ENCODE results near the gene CDK19.

Gene CDK19

DNA sequence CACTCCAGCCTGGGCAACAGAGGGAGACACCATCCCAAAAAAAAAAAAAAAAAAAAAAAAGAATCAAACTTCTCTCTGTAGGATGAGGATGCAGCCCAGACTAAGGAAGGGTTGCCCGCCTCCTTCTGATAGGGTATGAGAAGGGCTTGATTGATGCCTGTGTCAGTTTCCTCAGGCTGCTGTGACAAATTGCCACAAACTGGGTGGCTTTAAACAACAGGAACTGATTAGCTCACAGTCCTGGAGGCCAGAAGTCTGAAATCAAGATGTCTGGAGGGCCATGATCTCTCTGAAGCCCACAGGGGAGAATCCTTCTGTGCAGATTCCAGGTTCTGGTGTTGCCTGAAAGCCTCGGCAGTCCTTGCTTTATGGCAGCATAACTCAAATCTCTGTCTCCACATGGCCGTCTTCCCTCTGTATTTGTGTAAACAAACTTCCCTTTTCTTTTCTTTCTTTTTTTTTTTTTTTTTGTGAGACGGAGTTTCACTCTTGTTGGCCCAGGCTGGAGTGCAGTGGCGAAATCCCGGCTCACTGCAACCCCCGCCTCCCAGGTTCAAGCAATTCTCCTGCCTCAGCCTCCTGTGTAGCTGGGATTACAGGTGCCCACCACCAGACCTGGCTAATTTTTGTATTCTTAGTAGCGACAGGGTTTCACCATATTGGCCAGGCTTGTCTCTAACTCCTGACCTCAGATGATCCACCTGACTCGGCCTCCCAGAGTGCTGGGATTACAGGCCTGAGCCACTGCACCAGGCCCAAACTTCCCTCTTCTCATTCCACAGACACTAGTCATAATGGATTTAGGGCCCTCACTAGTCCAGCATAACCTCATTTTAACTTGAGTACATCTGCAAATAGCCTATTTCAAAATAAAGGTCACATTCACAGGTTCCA, 11.2 kb upstream of the CDK19 start:
- Histone ChIP-seq H3K36me3 (ENCODE audit: low read depth) (no peaks in the 10 kb centered on the region), H3K4me3 (ENCODE audit: severe bottlenecking) (no peak overlapping the region), H3K27me3 (ENCODE audit: insufficient read depth, poor library complexity, severe bottlenecking) (no peaks in the 10 kb centered on the region), H3K27ac (ENCODE audit: poor library complexity, severe bottlenecking) (no peak overlapping the region), H3K9me3 (ENCODE audit: severe bottlenecking) (no peaks in the 10 kb centered on the region), H3K4me1 (ENCODE audit: insufficient read depth, poor library complexity, severe bottlenecking) (no peaks in the 10 kb centered on the region)
- no peak for DNase-seq (ENCODE audit: low spot score)
- TF ChIP-seq, protein P1, sequence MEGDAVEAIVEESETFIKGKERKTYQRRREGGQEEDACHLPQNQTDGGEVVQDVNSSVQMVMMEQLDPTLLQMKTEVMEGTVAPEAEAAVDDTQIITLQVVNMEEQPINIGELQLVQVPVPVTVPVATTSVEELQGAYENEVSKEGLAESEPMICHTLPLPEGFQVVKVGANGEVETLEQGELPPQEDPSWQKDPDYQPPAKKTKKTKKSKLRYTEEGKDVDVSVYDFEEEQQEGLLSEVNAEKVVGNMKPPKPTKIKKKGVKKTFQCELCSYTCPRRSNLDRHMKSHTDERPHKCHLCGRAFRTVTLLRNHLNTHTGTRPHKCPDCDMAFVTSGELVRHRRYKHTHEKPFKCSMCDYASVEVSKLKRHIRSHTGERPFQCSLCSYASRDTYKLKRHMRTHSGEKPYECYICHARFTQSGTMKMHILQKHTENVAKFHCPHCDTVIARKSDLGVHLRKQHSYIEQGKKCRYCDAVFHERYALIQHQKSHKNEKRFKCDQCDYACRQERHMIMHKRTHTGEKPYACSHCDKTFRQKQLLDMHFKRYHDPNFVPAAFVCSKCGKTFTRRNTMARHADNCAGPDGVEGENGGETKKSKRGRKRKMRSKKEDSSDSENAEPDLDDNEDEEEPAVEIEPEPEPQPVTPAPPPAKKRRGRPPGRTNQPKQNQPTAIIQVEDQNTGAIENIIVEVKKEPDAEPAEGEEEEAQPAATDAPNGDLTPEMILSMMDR (IDR thresholded peaks at IDR 0.05; ENCODE audit: poor library complexity, severe bottlenecking): no peak
- ATAC-seq (ENCODE audit: low read depth): 0 out of 3 replicates have a peak, but pooled peaks have one; percentile 51

DNA sequence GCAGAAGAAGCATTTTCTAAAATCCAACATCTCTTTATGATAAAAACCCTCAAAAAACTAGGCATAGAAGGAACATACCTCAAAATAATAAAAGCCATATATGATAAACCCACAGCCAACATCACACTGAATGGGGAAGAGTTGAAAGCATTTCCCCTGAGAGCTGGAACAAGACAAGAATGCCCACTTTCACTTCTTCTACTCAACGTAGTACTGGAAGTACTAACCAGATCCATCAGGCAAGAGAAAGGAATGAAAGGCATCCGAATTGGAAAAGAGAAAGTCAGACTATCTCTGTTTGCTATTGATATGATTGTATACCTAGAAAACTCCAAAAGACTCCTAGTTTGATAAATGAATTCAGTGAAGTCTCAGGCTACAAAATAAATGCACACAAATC, 7.9 kb upstream of the CDK19 start:
- Histone ChIP-seq H3K4me3 (ENCODE audit: severe bottlenecking) (no peak overlapping the region), H3K27me3 (ENCODE audit: insufficient read depth, poor library complexity, severe bottlenecking) (no peaks in the 10 kb centered on the region), H3K27ac (ENCODE audit: poor library complexity, severe bottlenecking) (no peak overlapping the region), H3K36me3 (ENCODE audit: low read depth) (no peaks in the 10 kb centered on the region), H3K9me3 (ENCODE audit: severe bottlenecking) (no peaks in the 10 kb centered on the region), H3K4me1 (ENCODE audit: insufficient read depth, poor library complexity, severe bottlenecking) (no peaks in the 10 kb centered on the region)
- DNase-seq (ENCODE audit: low spot score) (no peak), ATAC-seq (ENCODE audit: low read depth) (no peak)
- TF ChIP-seq, protein P1 (IDR thresholded peaks at IDR 0.05; ENCODE audit: poor library complexity, severe bottlenecking): no peak

DNA sequence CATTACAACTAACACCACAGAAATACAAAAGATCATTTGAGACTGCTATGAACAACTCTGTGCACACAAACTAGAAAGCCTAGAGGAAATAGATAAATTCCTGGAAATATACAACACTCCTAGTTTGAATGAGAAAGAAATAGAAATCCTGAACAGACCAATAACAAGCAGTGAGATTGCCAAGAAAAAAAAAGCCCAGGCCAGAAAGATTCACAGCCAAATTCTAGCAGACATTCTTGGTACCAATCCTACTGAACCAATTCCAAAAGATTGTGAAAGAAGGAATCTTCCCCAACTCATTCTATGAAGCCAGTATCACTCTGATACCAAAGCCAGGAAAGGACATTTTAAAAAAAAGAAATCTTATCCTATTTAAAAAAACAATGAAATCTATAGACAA, 7.0 kb upstream of the CDK19 start:
- TF ChIP-seq, protein P1 (IDR thresholded peaks at IDR 0.05; ENCODE audit: poor library complexity, severe bottlenecking): no peak
- H3K27me3 ChIP-seq (ENCODE audit: insufficient read depth, poor library complexity, severe bottlenecking): no peaks in the 10 kb centered on the region
- no peaks in the 10 kb centered on the region for H3K36me3 ChIP-seq (ENCODE audit: low read depth)
- H3K4me1 ChIP-seq (ENCODE audit: insufficient read depth, poor library complexity, severe bottlenecking): peaks cover 7% of the 10 kb centered on the region
- no peak overlapping the region for H3K27ac ChIP-seq (ENCODE audit: poor library complexity, severe bottlenecking)
- DNase-seq (ENCODE audit: low spot score) (no peak), ATAC-seq (ENCODE audit: low read depth) (no peak)
- no peak overlapping the region for H3K4me3 ChIP-seq (ENCODE audit: severe bottlenecking)
- H3K9me3 ChIP-seq (ENCODE audit: severe bottlenecking): no peaks in the 10 kb centered on the region

DNA sequence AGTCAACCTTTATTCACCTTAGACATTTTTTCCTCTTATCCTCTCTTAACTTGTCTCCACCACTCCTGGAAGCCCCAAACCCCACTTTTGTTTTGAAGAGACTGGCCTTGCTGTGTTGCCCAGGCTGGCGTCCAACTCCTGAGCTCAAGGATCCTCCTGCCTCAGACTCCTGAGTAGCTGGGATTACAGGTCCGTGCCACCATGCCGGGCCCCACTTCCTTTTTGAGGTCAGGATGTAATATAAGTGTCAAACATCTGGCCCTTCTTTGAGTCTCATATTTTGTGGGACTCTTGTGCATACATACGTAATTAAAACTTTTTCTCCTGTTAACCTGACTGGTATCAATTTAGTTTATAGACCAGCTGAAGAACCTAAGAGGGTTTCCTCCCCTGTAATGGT, 1.4 kb upstream of the CDK19 start:
- Histone ChIP-seq H3K36me3 (ENCODE audit: low read depth) (no peaks in the 10 kb centered on the region), H3K27ac (ENCODE audit: poor library complexity, severe bottlenecking) (peak overlapping the region; percentile 64), H3K4me1 (ENCODE audit: insufficient read depth, poor library complexity, severe bottlenecking) (peaks cover 15% of the 10 kb centered on the region), H3K4me3 (ENCODE audit: severe bottlenecking) (no peak overlapping the region), H3K27me3 (ENCODE audit: insufficient read depth, poor library complexity, severe bottlenecking) (no peaks in the 10 kb centered on the region), H3K9me3 (ENCODE audit: severe bottlenecking) (no peaks in the 10 kb centered on the region)
- DNase-seq (ENCODE audit: low spot score) (no peak), ATAC-seq (ENCODE audit: low read depth) (no peak)
- TF ChIP-seq, protein P1 (IDR thresholded peaks at IDR 0.05; ENCODE audit: poor library complexity, severe bottlenecking): no peak

DNA sequence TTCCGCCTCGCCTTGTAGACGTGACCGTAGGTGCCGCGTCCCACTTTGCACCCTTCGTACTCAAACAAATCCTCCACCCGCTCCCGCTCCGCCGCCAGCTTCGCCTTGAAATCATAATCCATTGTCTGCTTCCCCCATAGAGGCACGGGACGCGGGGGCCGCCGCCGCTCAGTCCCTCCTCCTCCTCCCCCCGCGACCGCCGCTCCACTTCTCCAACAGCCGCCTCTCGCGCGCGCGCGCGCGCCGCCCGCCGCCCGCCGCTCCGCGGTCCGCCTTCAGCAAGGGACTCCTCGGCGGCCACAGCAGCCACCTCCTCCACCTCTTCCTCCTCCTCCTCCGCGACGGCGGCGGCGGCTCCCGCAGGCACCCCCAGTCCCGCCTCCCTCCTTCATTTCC, 256 bp downstream of the CDK19 start:
- DNase-seq (ENCODE audit: low spot score): peak; percentile 52
- H3K4me1 ChIP-seq (ENCODE audit: insufficient read depth, poor library complexity, severe bottlenecking): peaks cover 15% of the 10 kb centered on the region
- H3K9me3 ChIP-seq (ENCODE audit: severe bottlenecking): no peaks in the 10 kb centered on the region
- no peaks in the 10 kb centered on the region for H3K36me3 ChIP-seq (ENCODE audit: low read depth)
- H3K27ac ChIP-seq (ENCODE audit: poor library complexity, severe bottlenecking): peak overlapping the region; percentile 64
- H3K27me3 ChIP-seq (ENCODE audit: insufficient read depth, poor library complexity, severe bottlenecking): no peaks in the 10 kb centered on the region
- peak overlapping the region; percentile 55 for H3K4me3 ChIP-seq (ENCODE audit: severe bottlenecking)
- ATAC-seq (ENCODE audit: low read depth): no peak; the same call in 1 of the 3 replicates
- TF ChIP-seq, protein P1 (IDR thresholded peaks at IDR 0.05; ENCODE audit: poor library complexity, severe bottlenecking): no peak
